IPS-11a (cell line): ENCODE results near the gene SLC12A7.
"Not testable (repeated sequence)": the region's sequence is repeated elsewhere in the genome, so short reads cannot be mapped to it uniquely, and the experiment has no call there.

ENCODE experiments used
- H3K4me3 ChIP-seq: one replicate; pipeline ENCODE4 v1.5.1; 2013; ENCODE audit warnings: low read depth, low read length, control low read depth

SLC12A7 gene

DNA sequence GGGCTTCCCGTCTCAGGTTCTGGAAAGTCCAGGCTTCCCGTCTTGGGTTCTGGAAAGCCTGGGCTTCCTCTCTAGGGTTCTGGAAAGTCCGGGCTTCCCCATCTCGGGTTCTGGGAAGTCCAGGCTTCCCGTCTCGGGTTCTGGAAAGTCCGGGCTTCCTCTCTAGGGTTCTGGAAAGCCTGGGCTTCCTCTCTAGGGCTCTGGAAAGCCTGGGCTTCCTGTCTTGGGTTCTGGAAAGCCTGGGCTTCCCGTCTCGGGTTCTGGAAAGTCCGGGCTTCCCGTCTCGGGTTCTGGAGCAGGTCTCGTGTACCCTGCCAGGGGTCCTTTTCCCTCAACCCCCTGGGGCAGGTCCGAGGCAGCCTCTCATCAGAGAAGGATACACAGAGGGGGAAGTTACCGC lies 28.8 kb downstream of the SLC12A7 start:
- not testable (repeated sequence) for H3K4me3 ChIP-seq

- no peak overlapping the region for H3K4me3 ChIP-seq
Measured at GRCh38 chr5:1081519-1081918, 30.3 kb downstream of the SLC12A7 start.

DNA sequence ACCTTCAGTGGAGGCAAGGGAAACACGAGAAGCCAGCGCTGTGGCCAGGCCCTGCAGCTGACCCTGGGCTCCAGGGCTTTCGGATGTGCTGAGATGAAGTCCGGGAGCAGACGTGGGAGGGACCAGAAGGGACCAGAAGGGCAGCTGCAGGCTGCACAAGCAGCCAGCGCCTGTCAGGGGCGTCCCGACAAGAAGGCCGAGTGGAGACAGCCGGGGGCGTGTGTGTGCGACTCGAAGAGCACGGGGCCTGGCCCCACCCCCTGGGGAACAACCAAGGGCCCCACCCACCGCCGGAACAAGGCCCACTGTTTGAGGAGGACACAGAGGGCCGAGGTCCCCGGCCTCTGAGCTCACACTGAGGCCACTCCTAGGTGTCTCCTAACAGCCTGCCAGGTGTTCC lies 31.4 kb downstream of the SLC12A7 start:
- H3K4me3 ChIP-seq: no peak overlapping the region

- no peak overlapping the region for H3K4me3 ChIP-seq
Measured at GRCh38 chr5:1079961-1080360, 31.9 kb downstream of the SLC12A7 start.

DNA sequence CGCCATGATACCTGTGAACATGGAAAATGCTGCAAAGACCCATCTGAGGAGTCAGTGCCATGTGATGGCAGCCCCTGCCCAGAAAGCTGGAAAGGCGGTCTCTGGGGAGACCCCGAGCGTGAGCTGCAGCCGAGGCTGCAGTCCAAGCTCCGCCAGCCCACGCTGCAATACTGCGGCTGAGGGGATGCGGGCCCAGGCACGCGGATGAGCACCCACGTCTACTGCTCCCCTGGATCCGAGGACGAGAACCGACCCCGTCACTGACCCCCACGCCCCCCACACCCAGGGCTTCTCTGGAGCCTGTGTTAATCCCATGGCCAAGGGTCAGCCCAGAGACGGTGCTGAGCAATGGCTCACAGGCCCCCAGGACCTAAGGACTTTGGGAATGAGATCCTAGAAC lies 32.4 kb downstream of the SLC12A7 start:
- H3K4me3 ChIP-seq: no peak overlapping the region

GRCh38 chr5:1078851-1079250 lies 33.0 kb downstream of the SLC12A7 start:
- H3K4me3 ChIP-seq: no peak overlapping the region

GRCh38 chr5:1078206-1078605 lies 33.7 kb downstream of the SLC12A7 start:
- H3K4me3 ChIP-seq: no peak overlapping the region

- H3K4me3 ChIP-seq: no peak overlapping the region
Measured at GRCh38 chr5:1077491-1078020, 34.3 kb downstream of the SLC12A7 start.

DNA sequence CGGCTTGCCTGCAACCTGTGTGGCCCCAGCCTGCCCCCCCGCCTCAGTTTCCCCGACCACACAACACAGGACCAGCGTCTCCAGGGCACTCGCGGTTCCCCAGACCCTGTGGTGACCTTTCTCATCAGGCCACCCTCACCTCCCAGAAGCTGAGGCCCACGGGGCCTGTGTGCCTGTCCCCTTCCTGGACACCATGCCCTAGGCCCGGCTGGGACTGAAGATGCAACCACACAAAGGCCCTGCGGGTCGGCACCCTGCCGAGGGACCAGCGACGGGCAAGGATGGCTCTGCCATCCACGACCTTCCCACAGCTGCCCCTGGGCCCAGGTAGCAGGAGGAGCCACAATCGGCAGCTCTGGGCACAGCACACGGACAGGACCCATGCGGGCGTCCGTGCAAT lies 34.8 kb downstream of the SLC12A7 start:
- no peak overlapping the region for H3K4me3 ChIP-seq

DNA sequence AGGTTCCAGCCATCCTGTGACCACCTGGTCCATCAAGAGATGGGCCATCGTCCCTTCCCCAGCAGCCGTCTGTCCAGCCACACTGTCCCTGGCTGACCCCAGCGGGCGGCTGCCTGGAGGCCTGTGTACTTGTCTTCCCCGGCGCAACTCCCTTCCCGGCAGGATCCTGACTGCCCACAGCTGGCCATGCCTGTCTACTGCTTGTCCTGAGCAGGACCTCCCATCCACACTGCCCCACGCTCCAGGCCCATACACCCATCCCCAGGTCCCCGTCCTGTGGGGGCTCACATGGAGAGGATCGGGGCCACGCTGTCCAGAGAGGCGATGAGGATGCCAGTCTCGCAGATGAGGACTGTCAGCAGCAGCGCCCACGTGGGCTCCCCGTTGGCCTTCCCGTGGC lies 35.5 kb downstream of the SLC12A7 start:
- no peak overlapping the region for H3K4me3 ChIP-seq

- H3K4me3 ChIP-seq: no peak overlapping the region
Measured at GRCh38 chr5:1075931-1076330, 35.9 kb downstream of the SLC12A7 start.

DNA sequence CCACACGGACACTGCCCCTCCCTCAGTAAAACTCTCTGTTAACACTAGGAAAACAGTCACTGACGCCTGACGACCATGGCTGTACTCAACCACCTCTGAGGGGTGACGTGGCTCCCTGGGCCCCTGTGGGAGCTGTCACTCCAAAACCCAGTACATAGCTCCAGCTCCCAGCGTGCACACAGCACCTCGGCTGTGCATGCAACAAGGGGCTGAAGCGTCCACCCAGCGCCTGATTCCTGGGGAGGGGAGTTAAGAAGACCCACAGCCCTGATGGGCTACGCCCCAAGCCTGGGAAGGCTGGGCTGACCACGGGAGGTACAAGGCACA lies 36.3 kb downstream of the SLC12A7 start:
- H3K4me3 ChIP-seq: no peak overlapping the region

- H3K4me3 ChIP-seq: no peak overlapping the region
Measured at GRCh38 chr5:1074816-1075554, 36.9 kb downstream of the SLC12A7 start.

DNA sequence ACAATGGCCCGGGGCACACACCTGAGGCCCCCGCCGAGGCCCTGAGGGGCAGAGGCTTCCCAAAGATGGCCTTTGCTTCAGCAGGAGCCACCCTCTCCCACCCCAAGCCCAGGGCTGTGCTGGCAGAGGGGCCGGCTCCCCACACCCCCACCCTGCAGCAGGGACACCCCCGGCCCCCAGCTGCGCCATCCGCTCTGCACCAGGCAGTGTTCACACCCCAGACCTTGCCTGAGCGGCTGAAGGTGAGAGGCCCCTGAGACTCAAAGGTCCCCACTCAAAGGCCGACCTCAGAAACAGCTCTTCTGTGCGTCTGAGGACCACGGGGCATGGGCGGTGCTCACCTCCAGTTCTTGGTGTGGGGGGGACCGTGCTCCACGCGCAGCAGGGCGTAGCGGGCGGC lies 37.6 kb downstream of the SLC12A7 start:
- H3K4me3 ChIP-seq: no peak overlapping the region

- H3K4me3 ChIP-seq: no peak overlapping the region
Measured at GRCh38 chr5:1073239-1074102, 38.4 kb downstream of the SLC12A7 start.

DNA sequence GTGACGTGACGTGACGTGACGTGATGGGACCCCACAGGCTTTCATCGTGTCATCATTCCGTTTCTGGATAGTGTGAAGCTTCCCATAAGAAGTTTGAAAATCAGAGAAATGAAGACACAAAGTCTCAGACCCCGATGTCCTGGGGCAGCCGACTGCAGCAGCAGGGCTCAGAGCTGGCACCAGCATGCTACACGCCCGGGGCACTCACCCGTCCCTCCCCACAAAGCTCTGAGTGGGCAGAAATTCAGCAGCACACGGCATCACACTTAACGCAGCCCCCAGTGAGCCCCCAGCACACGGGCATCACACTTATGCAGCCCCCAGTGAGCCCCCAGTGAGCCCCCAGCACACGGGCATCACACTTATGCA lies 42.2 kb downstream of the SLC12A7 start:
- no peak overlapping the region for H3K4me3 ChIP-seq

GRCh38 chr5:1068895-1069719 lies 42.8 kb downstream of the SLC12A7 start:
- H3K4me3 ChIP-seq: no peak overlapping the region

DNA sequence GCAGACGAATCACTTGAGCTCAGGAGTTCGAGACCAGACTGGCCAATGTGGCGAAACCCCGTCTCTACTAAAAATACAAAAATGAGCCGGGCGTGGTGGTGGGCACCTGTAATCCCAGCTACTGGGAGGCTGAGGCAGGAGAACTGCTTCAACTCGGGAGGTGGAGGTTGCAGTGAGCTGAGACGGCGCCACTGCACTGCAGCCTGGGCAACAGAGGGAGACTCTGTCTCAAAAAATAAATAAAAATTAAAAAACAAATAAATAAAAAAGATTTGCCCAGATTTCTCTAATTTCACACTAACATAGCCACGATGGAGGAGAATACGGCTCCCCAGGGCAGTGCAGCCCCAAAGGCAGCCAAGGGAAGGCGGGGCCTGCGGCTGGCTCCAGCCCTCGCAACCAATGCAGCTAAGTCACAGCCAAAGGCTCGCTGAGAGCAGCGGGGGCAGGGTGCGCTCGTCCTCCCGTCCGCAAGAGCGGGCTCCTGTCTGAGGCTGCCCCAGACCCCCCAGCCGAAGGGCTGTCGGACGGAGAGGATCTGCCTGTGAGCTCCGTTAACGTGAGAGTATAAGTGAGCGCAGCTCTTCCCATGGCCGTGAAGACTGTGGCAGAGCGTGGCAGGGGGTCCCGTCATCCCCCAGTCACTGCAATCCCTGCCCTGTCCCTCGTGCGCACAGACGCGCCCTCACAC lies 43.5 kb downstream of the SLC12A7 start:
- no peak overlapping the region for H3K4me3 ChIP-seq

DNA sequence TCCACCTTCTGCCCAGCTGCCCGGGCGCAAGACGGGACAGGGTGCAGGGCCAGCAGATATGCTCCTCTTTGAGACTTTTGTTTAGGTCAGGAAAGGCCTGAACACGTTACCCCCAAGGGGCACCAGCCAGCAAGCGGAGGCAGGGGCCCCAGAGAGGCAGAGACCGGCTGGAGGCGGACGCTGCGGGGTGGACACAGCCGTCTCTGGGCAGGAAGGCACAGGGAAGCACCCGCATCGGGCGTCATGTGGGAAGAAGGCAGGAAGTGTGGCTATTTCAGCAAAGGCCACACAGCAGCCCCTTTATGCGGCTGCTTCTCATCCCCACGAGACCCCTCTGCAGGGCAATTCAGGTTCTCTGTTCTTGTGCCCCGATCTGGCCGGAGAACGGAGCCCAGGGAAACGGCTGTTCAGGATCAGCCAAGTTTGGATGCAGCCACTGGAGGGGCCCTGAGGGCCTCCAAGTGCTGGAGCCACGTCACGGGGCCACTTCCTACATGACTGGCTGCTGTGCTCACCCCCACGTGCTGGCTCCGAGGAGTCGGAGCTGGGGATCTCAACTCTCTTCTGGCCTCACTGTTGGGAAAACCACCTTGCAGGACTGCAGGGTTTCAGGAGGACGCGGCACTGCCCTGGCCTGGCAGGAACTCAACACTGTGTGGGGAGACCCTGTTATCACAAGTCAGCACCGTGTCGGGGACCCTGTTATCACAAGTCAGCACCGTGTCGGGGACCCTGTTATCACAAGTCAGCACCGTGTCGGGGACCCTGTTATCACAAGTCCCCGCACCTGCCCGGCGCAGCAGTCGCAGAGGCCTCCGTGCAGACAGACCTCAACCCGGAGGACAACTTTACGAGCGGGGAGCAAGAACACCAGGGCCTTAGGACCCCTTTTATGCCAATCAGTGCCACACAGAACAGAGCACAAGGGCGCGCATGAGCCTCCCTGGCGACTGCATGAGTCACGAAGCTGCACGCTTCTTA lies 44.4 kb downstream of the SLC12A7 start:
- H3K4me3 ChIP-seq: no peak overlapping the region

- no peak overlapping the region for H3K4me3 ChIP-seq
Measured at GRCh38 chr5:1066676-1067075, 45.2 kb downstream of the SLC12A7 start.
